GM12864 (cell line): ENCODE measurements around the gene ZFYVE27.

Experiments used
- DNase-seq: peaks from one replicate; pipeline ENCODE4 v3.0.0-alpha.2; 2011; ENCODE audit warnings: low read depth
- H3K4me3 ChIP-seq: 2 replicates; pipeline ENCODE4 v1.5.1; 2011; ENCODE audit warnings: mild to moderate bottlenecking, low read depth, low read length, control low read depth
- CTCF ChIP-seq: IDR thresholded peaks from 2 replicates; pipeline ENCODE4 v1.5.1; 2011; ENCODE audit warnings: low read depth, mild to moderate bottlenecking, moderate library complexity, low read length, control low read depth, inconsistent platforms; ENCODE audit errors: missing control alignments

Gene ZFYVE27

GRCh38 chr10:97718178-97718577, 18.8 kb upstream of the ZFYVE27 start:
- H3K4me3 ChIP-seq, result no peak overlapping the region
- no peak for TF ChIP-seq CTCF
- no peak for DNase-seq

- H3K4me3 ChIP-seq, result no peak overlapping the region
- TF ChIP-seq CTCF, result no peak
- DNase-seq, result no peak
Observed at GRCh38 chr10:97718659-97719142, 18.2 kb upstream of the ZFYVE27 start.

- DNase-seq, result no peak
- no peak overlapping the region for H3K4me3 ChIP-seq
- no peak for TF ChIP-seq CTCF
Observed at GRCh38 chr10:97719602-97720001, 17.3 kb upstream of the ZFYVE27 start.

GRCh38 chr10:97721871-97722780, 14.8 kb upstream of the ZFYVE27 start:
- DNase-seq, result no peak
- TF ChIP-seq CTCF, result no peak
- H3K4me3 ChIP-seq, result no peak overlapping the region

GRCh38 chr10:97723001-97723400, 13.9 kb upstream of the ZFYVE27 start:
- no peak for TF ChIP-seq CTCF
- H3K4me3 ChIP-seq, result no peak overlapping the region
- DNase-seq, result no peak

- TF ChIP-seq CTCF, result no peak
- no peak overlapping the region for H3K4me3 ChIP-seq
- no peak for DNase-seq
Observed at GRCh38 chr10:97724341-97724941, 12.5 kb upstream of the ZFYVE27 start.

- H3K4me3 ChIP-seq, result no peak overlapping the region
- DNase-seq, result no peak
- no peak for TF ChIP-seq CTCF
Observed at GRCh38 chr10:97726636-97727178, 10.2 kb upstream of the ZFYVE27 start.
